Panc1 (cell line): Measurements from ENCODE around the gene PILRA.
"Not testable (repeated sequence)": the region's sequence is repeated elsewhere in the genome, so short reads cannot be mapped to it uniquely, and the experiment has no call there.

Experiments used
- POLR2AphosphoS5 ChIP-seq: IDR thresholded peaks from 2 replicates; pipeline ENCODE4 v1.6.1; 2012; ENCODE audit warnings: mild to moderate bottlenecking, low read depth, low read length, moderate library complexity
- TF ChIP-seq, protein P1 (sequence below): fragments of 450-650 bp; IDR thresholded peaks from 2 replicates; pipeline ENCODE4 v1.5.1; 2017; ENCODE audit warnings: mild to moderate bottlenecking

DNA sequence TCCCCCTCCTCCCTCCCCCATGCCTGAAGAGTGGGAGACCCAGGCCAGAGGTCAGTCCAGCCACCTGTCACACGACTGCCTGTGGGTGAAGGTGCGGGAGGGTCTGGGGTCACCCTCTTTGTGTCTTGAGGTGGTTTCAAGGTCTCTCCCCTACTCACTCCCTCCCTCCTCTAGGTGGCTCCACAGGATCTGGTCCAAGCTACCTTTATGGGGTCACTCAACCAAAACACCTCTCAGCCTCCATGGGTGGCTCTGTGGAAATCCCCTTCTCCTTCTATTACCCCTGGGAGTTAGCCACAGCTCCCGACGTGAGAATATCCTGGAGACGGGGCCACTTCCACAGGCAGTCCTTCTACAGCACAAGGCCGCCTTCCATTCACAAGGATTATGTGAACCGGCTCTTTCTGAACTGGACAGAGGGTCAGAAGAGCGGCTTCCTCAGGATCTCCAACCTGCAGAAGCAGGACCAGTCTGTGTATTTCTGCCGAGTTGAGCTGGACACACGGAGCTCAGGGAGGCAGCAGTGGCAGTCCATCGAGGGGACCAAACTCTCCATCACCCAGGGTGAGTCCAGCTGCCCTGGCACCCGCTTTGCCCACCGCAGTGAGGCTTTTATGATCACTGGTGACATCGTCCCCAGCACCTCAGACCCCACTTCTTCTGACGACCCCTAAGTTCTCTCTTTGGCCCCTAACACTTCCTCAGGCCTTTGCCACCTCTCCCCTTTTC lies 747 bp downstream of the PILRA start:
- TF ChIP-seq, protein P1, sequence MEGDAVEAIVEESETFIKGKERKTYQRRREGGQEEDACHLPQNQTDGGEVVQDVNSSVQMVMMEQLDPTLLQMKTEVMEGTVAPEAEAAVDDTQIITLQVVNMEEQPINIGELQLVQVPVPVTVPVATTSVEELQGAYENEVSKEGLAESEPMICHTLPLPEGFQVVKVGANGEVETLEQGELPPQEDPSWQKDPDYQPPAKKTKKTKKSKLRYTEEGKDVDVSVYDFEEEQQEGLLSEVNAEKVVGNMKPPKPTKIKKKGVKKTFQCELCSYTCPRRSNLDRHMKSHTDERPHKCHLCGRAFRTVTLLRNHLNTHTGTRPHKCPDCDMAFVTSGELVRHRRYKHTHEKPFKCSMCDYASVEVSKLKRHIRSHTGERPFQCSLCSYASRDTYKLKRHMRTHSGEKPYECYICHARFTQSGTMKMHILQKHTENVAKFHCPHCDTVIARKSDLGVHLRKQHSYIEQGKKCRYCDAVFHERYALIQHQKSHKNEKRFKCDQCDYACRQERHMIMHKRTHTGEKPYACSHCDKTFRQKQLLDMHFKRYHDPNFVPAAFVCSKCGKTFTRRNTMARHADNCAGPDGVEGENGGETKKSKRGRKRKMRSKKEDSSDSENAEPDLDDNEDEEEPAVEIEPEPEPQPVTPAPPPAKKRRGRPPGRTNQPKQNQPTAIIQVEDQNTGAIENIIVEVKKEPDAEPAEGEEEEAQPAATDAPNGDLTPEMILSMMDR: not testable (repeated sequence)
- not testable (repeated sequence) for TF ChIP-seq POLR2AphosphoS5
